HG02678 (cell line): ENCODE results near the gene VEGFB.
A peak's percentile ranks its signal among the peaks of the same experiment; 100 is the strongest.

Experiments used
- ATAC-seq: cut with Tn5 transposase; IDR thresholded peaks from one replicate; pipeline ENCODE4 v1.9.1; 2021; ENCODE audit warnings: mild to moderate bottlenecking, moderate library complexity; ENCODE audit not compliant: unreplicated experiment

Gene VEGFB

GRCh38 chr11:64233913-64234586 lies at the start of gene VEGFB:
Gene VEGFB, plus strand, starts transcription at chr11:64234584. Its CDS starts 250 bp downstream, at chr11:64234834.
- peak; percentile 45 for ATAC-seq

- ATAC-seq = peak; percentile 10
Measured at GRCh38 chr11:64185175-64185692, 49.1 kb upstream of the VEGFB start.

GRCh38 chr11:64185693-64186491 lies 48.5 kb upstream of the VEGFB start, which contains the start of gene STIP1:
Gene STIP1, plus strand, starts transcription at chr11:64186171. Its CDS starts 91 bp downstream, at chr11:64186262.
- ATAC-seq = peak; percentile 84

- no peak for ATAC-seq
Measured at GRCh38 chr11:64186492-64187165, 47.8 kb upstream of the VEGFB start.

- no peak for ATAC-seq
Measured at GRCh38 chr11:64192434-64192833, 42.0 kb upstream of the VEGFB start.

- ATAC-seq = no peak
Measured at GRCh38 chr11:64196626-64197025, 37.8 kb upstream of the VEGFB start.

GRCh38 chr11:64198511-64198910 lies 35.9 kb upstream of the VEGFB start:
- ATAC-seq = no peak

GRCh38 chr11:64201543-64201942 lies 32.8 kb upstream of the VEGFB start:
- no peak for ATAC-seq

GRCh38 chr11:64202992-64203391 lies 31.4 kb upstream of the VEGFB start:
- ATAC-seq = no peak

GRCh38 chr11:64203421-64204079 lies 30.8 kb upstream of the VEGFB start:
- no peak for ATAC-seq

GRCh38 chr11:64204080-64204440 lies 30.3 kb upstream of the VEGFB start:
- ATAC-seq = no peak

- ATAC-seq = no peak
Measured at GRCh38 chr11:64204464-64204989, 29.9 kb upstream of the VEGFB start.

GRCh38 chr11:64206457-64207255 lies 27.7 kb upstream of the VEGFB start, which contains the start of gene FERMT3:
Gene FERMT3, plus strand, starts transcription at chr11:64206721. Its CDS starts 644 bp downstream, at chr11:64207365.
- peak; percentile 44 for ATAC-seq

GRCh38 chr11:64207256-64208085 lies 26.9 kb upstream of the VEGFB start:
- ATAC-seq = peak; percentile 57

- no peak for ATAC-seq
Measured at GRCh38 chr11:64208086-64208795, 26.1 kb upstream of the VEGFB start.

GRCh38 chr11:64208796-64209562 lies 25.4 kb upstream of the VEGFB start:
- no peak for ATAC-seq

- ATAC-seq = no peak
Measured at GRCh38 chr11:64209563-64209843, 24.9 kb upstream of the VEGFB start.
